KMS-11 (cell line): ENCODE measurements around the gene TSPAN9.

Experiments used
- H2AFZ ChIP-seq: fragments of 200-600 bp; sonication (generic); 2 replicates; pipeline ENCODE4 v1.6.1; 2016; ENCODE audit warnings: antibody characterized with exemption, mixed run types, low read depth
- H3K27ac ChIP-seq: fragments of 200-600 bp; sonication (generic); 2 replicates; pipeline ENCODE4 v1.6.1; 2016; ENCODE audit warnings: mild to moderate bottlenecking, mixed run types
- H3K27me3 ChIP-seq: fragments of 200-600 bp; sonication (generic); 2 replicates; pipeline ENCODE4 v1.6.1; 2017; ENCODE audit warnings: mild to moderate bottlenecking, low read depth, mixed run types, moderate library complexity; ENCODE audit not compliant: insufficient read depth
- H3K36me3 ChIP-seq: fragments of 200-600 bp; sonication (generic); 2 replicates; pipeline ENCODE4 v1.6.1; 2017; ENCODE audit warnings: mild to moderate bottlenecking, mixed run types; ENCODE audit not compliant: insufficient read depth
- H3K4me1 ChIP-seq: fragments of 200-600 bp; sonication (generic); 2 replicates; pipeline ENCODE4 v1.6.1; 2016; ENCODE audit warnings: mild to moderate bottlenecking, low read depth, mixed run types; ENCODE audit not compliant: poor library complexity, severe bottlenecking
- H3K4me2 ChIP-seq: fragments of 200-600 bp; sonication (generic); 2 replicates; pipeline ENCODE4 v1.7.0; 2016; ENCODE audit warnings: mild to moderate bottlenecking, mixed run types
- H3K4me3 ChIP-seq: fragments of 200-600 bp; sonication (generic); IDR thresholded peaks from 2 replicates; pipeline ENCODE4 v1.6.1; 2017; ENCODE audit warnings: low read depth, low read length, mixed read lengths; ENCODE audit not compliant: insufficient read depth
- H3K79me2 ChIP-seq: fragments of 200-600 bp; sonication (generic); 2 replicates; pipeline ENCODE4 v1.6.1; 2016; ENCODE audit warnings: low read depth, mixed run types; ENCODE audit not compliant: insufficient read depth
- H3K9ac ChIP-seq: fragments of 200-600 bp; sonication (generic); 2 replicates; pipeline ENCODE4 v1.6.1; 2016; ENCODE audit warnings: mild to moderate bottlenecking, mixed run types
- H4K20me1 ChIP-seq: fragments of 200-600 bp; sonication (generic); 2 replicates; pipeline ENCODE4 v1.6.1; 2016; ENCODE audit warnings: mild to moderate bottlenecking, mixed run types; ENCODE audit not compliant: insufficient read depth
- CTCF ChIP-seq: fragments of 200-600 bp; sonication (generic); conservative IDR thresholded peaks from 2 replicates; pipeline ENCODE4 v1.6.1; 2017; ENCODE audit warnings: low read depth, mild to moderate bottlenecking, antibody characterized with exemption, low read length, moderate library complexity, mixed read lengths

TSPAN9 gene

GRCh38 chr12:3267690-3268089, 190.5 kb downstream of the TSPAN9 start:
- H3K27ac ChIP-seq = no peak overlapping the region
- H3K36me3 ChIP-seq = no peaks in the 10 kb centered on the region
- H3K79me2 ChIP-seq = no peaks in the 10 kb centered on the region
- no peak overlapping the region for H3K9ac ChIP-seq
- H3K4me3 ChIP-seq = no peak overlapping the region
- no peaks in the 10 kb centered on the region for H3K27me3 ChIP-seq
- H3K4me1 ChIP-seq = no peaks in the 10 kb centered on the region
- no peaks in the 10 kb centered on the region for H4K20me1 ChIP-seq
- no peak overlapping the region for H3K4me2 ChIP-seq
- no peak for TF ChIP-seq CTCF
- H2AFZ ChIP-seq = no peak overlapping the region

- Histone ChIP-seq H3K4me2 (no peak overlapping the region), H3K36me3 (no peaks in the 10 kb centered on the region), H4K20me1 (no peaks in the 10 kb centered on the region), H3K4me3 (no peak overlapping the region), H3K79me2 (no peaks in the 10 kb centered on the region), H3K27ac (no peak overlapping the region), H2AFZ (no peak overlapping the region), H3K9ac (no peak overlapping the region), H3K27me3 (no peaks in the 10 kb centered on the region), H3K4me1 (no peaks in the 10 kb centered on the region)
- no peak for TF ChIP-seq CTCF
These were observed 192.4 kb downstream of the TSPAN9 start for GRCh38 chr12:3269594-3269993.

- Histone ChIP-seq H3K4me2 (no peak overlapping the region), H4K20me1 (no peaks in the 10 kb centered on the region), H3K4me1 (no peaks in the 10 kb centered on the region), H2AFZ (no peak overlapping the region), H3K36me3 (no peaks in the 10 kb centered on the region), H3K9ac (no peak overlapping the region), H3K4me3 (no peak overlapping the region), H3K27me3 (no peaks in the 10 kb centered on the region), H3K27ac (no peak overlapping the region), H3K79me2 (no peaks in the 10 kb centered on the region)
- no peak for TF ChIP-seq CTCF
These were observed 194.0 kb downstream of the TSPAN9 start for GRCh38 chr12:3271146-3271545.

- Histone ChIP-seq H3K9ac (no peak overlapping the region), H3K36me3 (no peaks in the 10 kb centered on the region), H3K4me3 (no peak overlapping the region), H2AFZ (no peak overlapping the region), H3K4me2 (no peak overlapping the region), H3K79me2 (no peaks in the 10 kb centered on the region), H3K27me3 (no peaks in the 10 kb centered on the region), H4K20me1 (no peaks in the 10 kb centered on the region), H3K27ac (no peak overlapping the region), H3K4me1 (no peaks in the 10 kb centered on the region)
- TF ChIP-seq CTCF = no peak
These were observed 194.5 kb downstream of the TSPAN9 start for GRCh38 chr12:3271639-3272038.

- H3K27me3 ChIP-seq = no peaks in the 10 kb centered on the region
- H3K4me3 ChIP-seq = no peak overlapping the region
- no peak overlapping the region for H3K9ac ChIP-seq
- no peaks in the 10 kb centered on the region for H3K79me2 ChIP-seq
- no peaks in the 10 kb centered on the region for H3K4me1 ChIP-seq
- H3K4me2 ChIP-seq = no peak overlapping the region
- H2AFZ ChIP-seq = no peak overlapping the region
- no peaks in the 10 kb centered on the region for H3K36me3 ChIP-seq
- H4K20me1 ChIP-seq = no peaks in the 10 kb centered on the region
- TF ChIP-seq CTCF = no peak
- no peak overlapping the region for H3K27ac ChIP-seq
These were observed 195.8 kb downstream of the TSPAN9 start for GRCh38 chr12:3272958-3273357.
